ENCODE data around the gene MPPED1. TPM values are rescaled to one million over a fixed set of nuclear protein-coding genes. Genes with fewer than 3 reads are reported as not detected.

MPPED1 gene
- total RNA-seq, 2 experiments from 2014 or later, result not detected

GRCh38 chr22:43553451-43554258 is 141.8 kb downstream of the MPPED1 start:
- DNase-seq (no peak), ATAC-seq (no peak)
- POLR2A ChIA-PET, result no interaction called here
- Mint-ChIP-seq H3K36me3 (ENCODE audit: low read depth) (no peaks in the 10 kb centered on the region), H3K27ac (no peak overlapping the region), H3K27me3 (peaks cover 7% of the 10 kb centered on the region), H3K9me3 (ENCODE audit: low read depth) (no peaks in the 10 kb centered on the region), H3K4me1 (no peaks in the 10 kb centered on the region), H3K4me3 (no peak overlapping the region)
- intact Hi-C loops (cut with DNase I, micrococcal nuclease), result no loop called here
- CTCF ChIA-PET, result no interaction called here

- Mint-ChIP-seq H3K27ac (no peak overlapping the region), H3K4me1 (no peaks in the 10 kb centered on the region), H3K4me3 (no peak overlapping the region), H3K27me3 (peaks cover 7% of the 10 kb centered on the region), H3K36me3 (ENCODE audit: low read depth) (no peaks in the 10 kb centered on the region), H3K9me3 (ENCODE audit: low read depth) (peaks cover 1% of the 10 kb centered on the region)
- intact Hi-C loops (cut with DNase I, micrococcal nuclease), result no loop called here
- CTCF ChIA-PET, result no interaction called here
- POLR2A ChIA-PET, result no interaction called here
- ATAC-seq, result no peak
- no peak for DNase-seq
Measured at GRCh38 chr22:43554259-43554636, 142.4 kb downstream of the MPPED1 start.

DNA sequence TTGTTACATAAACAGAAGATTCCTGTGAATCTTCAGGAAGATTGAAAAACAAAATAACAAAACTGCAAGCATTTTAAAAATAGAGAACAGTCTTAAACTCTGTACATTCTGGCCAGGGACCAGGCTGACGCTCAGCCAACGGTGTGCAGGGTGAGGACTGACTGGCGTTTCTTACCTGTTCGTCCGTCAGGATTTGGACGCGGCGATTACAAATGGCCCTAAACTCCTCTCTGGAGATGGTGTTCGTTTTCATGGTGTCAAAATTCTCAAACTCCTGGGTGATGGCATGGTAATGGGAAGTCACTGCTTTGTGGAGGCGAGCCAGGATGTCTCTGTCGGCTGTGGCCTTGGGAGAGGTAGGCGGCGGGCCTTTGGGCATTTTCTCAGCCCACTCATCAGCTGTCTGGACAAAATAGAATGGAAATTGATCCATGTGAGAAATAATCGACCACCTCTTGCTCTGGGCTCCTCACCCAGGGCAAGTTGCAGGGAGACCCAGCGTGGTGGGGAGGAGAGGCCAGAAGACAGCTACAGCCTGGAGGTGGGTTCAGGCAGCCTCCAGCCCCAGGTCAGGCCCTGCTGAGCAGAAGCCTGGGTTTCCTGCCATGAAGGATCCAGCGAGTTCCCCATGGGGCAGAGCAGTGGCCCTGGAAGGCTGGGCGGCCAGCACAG is 143.0 kb downstream of the MPPED1 start:
- ChIA-PET POLR2A (no interaction called here), CTCF (no interaction called here)
- Mint-ChIP-seq H3K4me1 (no peaks in the 10 kb centered on the region), H3K27ac (no peak overlapping the region), H3K27me3 (peaks cover 7% of the 10 kb centered on the region), H3K36me3 (ENCODE audit: low read depth) (no peaks in the 10 kb centered on the region), H3K9me3 (ENCODE audit: low read depth) (peaks cover 1% of the 10 kb centered on the region), H3K4me3 (no peak overlapping the region)
- intact Hi-C loops (cut with DNase I, micrococcal nuclease), result no loop called here
- DNase-seq, result no peak
- ATAC-seq, result no peak

- POLR2A ChIA-PET, result no interaction called here
- Mint-ChIP-seq H3K27me3 (peaks cover 7% of the 10 kb centered on the region), H3K4me1 (no peaks in the 10 kb centered on the region), H3K9me3 (ENCODE audit: low read depth) (peaks cover 1% of the 10 kb centered on the region), H3K4me3 (no peak overlapping the region), H3K36me3 (ENCODE audit: low read depth) (no peaks in the 10 kb centered on the region), H3K27ac (no peak overlapping the region)
- intact Hi-C loops (cut with DNase I, micrococcal nuclease), result no loop called here
- DNase-seq (no peak), ATAC-seq (no peak)
- CTCF ChIA-PET, result no interaction called here
Measured at GRCh38 chr22:43555561-43556515, 144.0 kb downstream of the MPPED1 start.

Other genes with a start within 250 kb of the MPPED1 start
- gene TTLL12, start 224.9 kb upstream of the MPPED1 start, total RNA-seq, result 10 to 100 TPM; 75.8 to 85.2 TPM
- gene SCUBE1, start 68.6 kb upstream of the MPPED1 start, total RNA-seq, result not detected